Measurements from ENCODE around the gene RPGR.
A peak's percentile ranks its signal among the peaks of the same experiment; 100 is the strongest.

The RPGR gene, protein sequence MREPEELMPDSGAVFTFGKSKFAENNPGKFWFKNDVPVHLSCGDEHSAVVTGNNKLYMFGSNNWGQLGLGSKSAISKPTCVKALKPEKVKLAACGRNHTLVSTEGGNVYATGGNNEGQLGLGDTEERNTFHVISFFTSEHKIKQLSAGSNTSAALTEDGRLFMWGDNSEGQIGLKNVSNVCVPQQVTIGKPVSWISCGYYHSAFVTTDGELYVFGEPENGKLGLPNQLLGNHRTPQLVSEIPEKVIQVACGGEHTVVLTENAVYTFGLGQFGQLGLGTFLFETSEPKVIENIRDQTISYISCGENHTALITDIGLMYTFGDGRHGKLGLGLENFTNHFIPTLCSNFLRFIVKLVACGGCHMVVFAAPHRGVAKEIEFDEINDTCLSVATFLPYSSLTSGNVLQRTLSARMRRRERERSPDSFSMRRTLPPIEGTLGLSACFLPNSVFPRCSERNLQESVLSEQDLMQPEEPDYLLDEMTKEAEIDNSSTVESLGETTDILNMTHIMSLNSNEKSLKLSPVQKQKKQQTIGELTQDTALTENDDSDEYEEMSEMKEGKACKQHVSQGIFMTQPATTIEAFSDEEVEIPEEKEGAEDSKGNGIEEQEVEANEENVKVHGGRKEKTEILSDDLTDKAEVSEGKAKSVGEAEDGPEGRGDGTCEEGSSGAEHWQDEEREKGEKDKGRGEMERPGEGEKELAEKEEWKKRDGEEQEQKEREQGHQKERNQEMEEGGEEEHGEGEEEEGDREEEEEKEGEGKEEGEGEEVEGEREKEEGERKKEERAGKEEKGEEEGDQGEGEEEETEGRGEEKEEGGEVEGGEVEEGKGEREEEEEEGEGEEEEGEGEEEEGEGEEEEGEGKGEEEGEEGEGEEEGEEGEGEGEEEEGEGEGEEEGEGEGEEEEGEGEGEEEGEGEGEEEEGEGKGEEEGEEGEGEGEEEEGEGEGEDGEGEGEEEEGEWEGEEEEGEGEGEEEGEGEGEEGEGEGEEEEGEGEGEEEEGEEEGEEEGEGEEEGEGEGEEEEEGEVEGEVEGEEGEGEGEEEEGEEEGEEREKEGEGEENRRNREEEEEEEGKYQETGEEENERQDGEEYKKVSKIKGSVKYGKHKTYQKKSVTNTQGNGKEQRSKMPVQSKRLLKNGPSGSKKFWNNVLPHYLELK

GRCh38 chrX:38327007-38327774 is at the start of gene RPGR:
RPGR (minus strand) TSS chrX:38327509; CDS start chrX:38327367, 142 bp downstream.
- DNase-seq: peak; percentile 87

DNA sequence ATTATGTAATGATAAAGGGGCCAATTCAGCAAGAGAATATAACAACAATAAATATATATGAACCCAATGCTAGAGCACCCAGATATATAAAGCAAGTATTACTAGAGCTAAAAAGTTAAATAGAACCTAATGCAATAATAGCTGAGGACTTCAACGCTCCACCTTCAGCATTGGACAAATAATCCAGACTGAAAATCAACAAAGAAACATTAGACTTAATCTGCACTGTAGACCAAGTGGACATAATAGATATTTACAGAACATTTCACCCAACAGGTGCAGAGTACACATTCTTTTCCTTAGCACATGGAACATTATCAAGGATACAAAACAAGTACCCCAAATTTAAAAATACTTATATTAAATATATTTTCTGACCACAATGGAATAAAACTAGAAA is 49.4 kb upstream of the RPGR start:
- DNase-seq: no peak

GRCh38 chrX:38375891-38376290 is 48.6 kb upstream of the RPGR start:
- peak; percentile 11 for DNase-seq

GRCh38 chrX:38374431-38374830 is 47.1 kb upstream of the RPGR start:
- no peak for DNase-seq

- DNase-seq: no peak
These were observed 44.3 kb upstream of the RPGR start for GRCh38 chrX:38371641-38372040.

DNA sequence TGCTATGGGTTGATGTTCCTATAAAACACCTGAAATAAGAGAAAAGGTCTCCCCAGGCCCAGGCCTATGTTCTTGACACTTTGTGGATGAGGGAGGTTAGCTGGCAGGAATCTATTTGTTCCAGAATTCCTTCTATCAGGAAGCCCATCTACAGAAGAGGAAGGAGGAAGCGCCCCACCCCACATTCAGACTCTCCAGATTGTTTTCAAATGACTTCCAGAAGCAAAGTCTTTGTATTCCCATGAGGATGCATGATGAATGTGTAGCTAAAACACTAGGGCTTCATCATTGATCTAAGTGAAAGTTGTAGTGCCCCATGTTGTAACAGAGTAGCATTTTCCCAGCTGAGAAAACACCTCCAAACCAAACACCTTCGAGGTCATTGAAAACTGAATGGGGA is 41.5 kb upstream of the RPGR start:
- DNase-seq: no peak

- DNase-seq: no peak
These were observed 38.6 kb upstream of the RPGR start for GRCh38 chrX:38365954-38366353.

GRCh38 chrX:38363046-38363445 is 35.7 kb upstream of the RPGR start:
- DNase-seq: no peak

DNA sequence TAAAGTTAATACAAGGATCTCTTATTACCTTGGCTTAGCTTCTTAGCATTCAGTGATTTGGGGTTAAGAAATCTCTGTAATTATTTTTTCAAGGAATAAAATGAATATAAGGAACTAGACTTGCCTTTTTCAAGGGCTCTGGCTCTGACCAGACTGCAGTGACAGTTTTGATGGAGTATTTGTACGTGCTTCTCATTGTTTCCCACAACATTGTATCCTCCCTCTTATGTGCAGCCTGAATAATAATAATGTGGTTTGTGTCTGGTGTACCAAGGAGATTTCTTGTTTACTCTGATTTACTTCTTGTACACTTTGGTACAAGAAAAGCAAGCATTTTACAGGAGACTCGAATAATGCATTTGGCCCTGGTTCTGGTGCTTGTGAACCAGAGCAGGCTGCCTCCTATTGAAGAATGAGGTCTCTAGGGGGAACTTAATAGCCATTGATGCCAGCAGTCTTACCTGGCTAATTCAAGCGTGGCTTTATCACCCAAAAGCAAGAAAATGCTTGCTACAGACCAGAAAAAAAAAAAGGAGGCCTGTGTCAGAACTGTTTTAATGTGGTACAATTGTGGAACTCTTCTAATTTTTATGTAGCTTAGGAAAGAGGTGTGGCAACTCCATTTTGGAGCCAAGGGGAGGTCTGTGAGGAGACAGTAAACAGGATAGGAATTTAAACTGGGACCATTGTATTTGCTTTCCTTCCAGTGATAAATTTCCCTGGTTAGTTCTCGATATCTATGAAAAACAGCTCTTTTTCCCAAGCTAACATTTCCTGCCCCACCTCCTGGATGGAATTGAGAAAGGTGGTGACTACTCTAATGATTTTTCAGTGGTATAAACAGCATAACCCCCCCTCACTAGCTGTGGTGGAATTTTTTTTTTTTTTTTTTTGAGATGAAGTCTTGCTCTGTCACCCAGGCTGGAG is 30.7 kb upstream of the RPGR start:
- no peak for DNase-seq

DNA sequence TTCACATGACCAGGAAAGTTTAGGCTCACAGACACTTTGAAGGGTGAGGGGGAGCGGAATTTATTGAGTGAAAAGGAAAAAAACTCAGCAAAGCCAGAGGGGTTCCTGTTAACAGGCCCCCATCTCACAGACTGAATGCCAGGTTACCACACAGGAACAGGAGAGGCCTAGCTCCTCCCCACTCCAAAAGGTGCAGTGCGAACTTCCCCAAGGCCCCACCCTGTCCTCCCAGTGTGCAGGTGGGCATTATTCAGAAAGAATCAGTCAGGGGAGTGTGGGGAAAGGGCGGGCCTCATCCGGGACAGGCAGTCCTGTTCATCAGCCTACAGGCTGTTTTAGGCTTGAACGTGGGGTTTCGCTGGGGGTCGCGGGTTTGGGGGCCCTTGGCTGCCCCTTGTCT is 29.1 kb upstream of the RPGR start:
- no peak for DNase-seq

DNA sequence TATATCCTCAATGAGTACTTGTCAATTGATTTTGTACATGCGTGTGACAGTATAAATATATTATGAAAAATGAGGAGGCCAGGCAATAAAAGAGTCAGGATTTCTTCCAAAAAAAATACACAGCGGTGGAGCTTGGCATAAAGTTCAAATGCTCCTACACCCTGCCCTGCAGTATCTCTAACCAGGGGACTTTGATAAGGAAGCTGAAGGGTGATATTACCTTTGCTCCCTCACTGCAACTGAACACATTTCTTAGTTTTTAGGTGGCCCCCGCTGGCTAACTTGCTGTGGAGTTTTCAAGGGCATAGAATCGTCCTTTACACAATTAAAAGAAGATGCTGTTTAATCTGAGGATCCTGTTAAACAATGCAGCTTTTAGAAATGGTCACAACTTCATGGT is 25.1 kb upstream of the RPGR start, which contains the start of gene OTC:
Gene OTC, plus strand, starts transcription at position 243 of the 400 bp plus-strand sequence. Its CDS starts 93 bp downstream, at position 336.
- DNase-seq: no peak

GRCh38 chrX:38351346-38351745 is 24.0 kb upstream of the RPGR start:
- DNase-seq: no peak

DNA sequence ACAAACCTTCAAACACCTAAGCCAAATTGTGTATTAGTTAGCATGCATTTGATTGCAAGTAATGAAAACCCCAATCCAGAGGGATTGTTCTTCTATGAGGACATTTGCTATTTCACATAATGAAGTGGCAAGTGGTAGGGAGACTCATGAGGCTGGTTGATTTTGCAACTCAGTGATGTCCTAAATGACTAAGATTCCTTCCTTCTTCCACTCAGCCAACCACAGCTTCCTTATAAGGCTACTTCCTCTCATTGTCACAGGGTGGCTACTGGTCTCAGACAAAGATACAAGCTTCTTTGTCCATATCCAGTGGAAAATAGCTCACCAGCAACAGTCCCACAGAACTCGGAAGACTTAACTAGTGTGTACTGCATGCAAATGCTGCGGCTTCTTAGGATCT is 19.8 kb upstream of the RPGR start:
- no peak for DNase-seq

- peak; percentile 79 for DNase-seq
These were observed 18.8 kb upstream of the RPGR start for GRCh38 chrX:38346150-38346549.

DNA sequence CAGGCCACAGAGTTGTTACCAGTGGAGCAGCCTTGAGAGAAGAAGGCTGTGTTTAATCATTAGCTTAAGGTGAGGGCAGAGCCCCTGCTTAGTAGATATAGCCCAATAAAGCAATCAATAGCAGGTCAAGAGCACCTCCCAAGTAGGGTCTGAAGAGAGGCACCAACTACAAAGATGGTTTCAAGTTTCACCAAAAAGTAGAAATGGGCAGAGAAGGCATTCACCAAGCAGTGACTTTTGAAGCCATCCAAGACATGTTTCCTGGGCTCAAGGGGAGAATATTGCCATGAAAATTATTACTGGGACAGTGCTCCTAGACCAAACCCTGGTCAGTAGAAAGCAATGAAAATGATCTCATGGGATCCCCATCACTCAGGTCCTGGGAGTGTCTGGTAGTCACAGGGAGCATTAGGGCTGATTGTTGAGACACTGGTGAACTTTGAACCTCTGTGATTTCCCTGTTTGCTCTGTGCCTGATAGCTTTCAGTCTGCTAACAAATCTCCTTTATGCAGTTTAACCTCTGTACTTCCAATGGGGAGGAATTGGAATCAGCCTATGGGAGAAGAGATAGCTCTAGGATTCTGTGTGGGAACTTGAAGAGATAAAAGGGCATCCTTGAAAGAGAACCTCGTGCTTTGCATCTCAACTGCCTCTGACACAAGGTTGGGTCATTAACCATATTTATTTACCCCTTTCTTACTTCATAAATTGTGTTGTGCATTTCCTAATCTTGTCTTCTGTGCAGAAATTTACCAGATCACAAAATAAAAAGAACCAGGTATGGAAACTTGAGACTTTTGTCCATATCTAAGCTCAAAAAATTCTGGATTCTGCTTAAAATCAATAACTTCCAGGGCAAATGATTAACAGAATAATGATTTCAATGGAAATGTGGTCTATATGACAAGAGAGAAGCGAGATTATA is 15.8 kb upstream of the RPGR start:
- no peak for DNase-seq

- DNase-seq: no peak
These were observed 14.1 kb upstream of the RPGR start for GRCh38 chrX:38341442-38341841.

DNA sequence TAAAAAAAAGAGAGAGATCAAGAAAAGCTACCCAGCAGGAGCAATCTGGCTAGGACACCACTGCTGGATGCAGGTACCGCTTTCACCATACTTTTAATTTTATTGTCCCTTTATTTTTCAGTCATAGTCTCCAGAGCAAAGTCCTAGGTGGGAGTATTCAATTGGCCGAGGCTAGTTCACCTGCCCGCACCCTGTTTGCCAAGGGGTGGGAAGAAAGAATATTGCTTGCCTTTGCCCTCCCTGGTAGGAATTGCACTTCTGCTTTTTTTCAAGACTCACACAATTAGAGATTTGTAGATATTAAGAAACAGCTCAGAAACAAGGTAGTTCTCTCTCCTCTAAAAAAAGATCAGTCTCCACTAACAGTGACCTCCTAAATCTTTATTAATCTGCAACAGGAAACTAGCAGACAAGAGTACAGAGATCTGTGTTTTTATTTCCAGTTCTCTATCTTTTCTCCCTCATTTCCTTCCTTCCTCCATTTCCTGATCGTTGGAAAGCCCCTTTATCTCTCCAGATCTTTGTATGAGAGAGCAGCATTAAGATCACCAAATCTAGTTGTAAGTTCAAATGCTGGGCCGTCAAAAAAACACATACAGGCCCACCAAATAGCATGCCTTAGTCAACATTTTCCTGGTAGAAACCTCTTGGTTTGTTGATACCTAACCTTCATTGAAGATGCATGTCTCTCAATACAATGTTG is 9.4 kb upstream of the RPGR start:
- DNase-seq: no peak

DNA sequence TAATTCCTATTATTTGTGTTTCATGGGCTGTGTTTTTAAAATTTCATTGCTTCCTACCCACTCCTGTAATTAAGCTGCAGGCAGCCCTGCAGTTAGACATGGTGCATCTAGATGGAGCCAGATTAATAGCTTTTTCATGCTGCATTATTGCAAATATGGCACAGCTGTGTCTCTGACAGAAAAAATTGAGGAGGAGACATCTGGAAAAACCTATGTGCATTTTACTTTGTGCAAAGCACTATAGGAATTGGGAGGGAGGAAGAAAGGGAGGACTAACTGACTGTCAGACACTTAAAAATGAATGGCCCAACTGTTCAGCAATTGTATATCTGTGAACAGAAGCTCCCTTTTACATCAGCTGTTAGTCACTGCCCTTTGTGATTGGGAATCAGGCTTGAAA is 8.1 kb upstream of the RPGR start:
- no peak for DNase-seq

- no peak for DNase-seq
These were observed 5.2 kb upstream of the RPGR start for GRCh38 chrX:38332505-38332904.

- no peak for DNase-seq
These were observed 419 bp upstream of the RPGR start for GRCh38 chrX:38327775-38328081.

All from NCI-H526 treated with DMSO at 0.1 percent for 48 hours (cell line).